ENCODE results near the gene SYTL1. TPM values are rescaled to one million over a fixed set of nuclear protein-coding genes. Genes with fewer than 3 reads are reported as not detected.
A peak's percentile ranks its signal among the peaks of the same experiment; 100 is the strongest.

Gene SYTL1
- total RNA-seq, 4 donors from 2014 or later = 5.2 to 9.2 (median 6.9) TPM

- DNase-seq = no peak
- H3K9me3 ChIP-seq = no peaks in the 10 kb centered on the region
- H3K27me3 ChIP-seq = no peaks in the 10 kb centered on the region
- in situ Hi-C loops (cut with MboI; ENCODE audit: low pct_ligation_motif_present in 1 of 4, low pct_unique_long_range_greater_than_20kb in 1 of 4, low sequenced_read_pairs in 3 of 4) = no loop called here
- no peaks in the 10 kb centered on the region for H3K36me3 ChIP-seq
- peaks cover 0 to 15% (median 9%) of the 10 kb centered on the region in 4 donors for H3K4me1 ChIP-seq
- no peak for TF ChIP-seq EP300 (IDR thresholded peaks at IDR 0.05; ENCODE audit: low read depth)
- no peak for TF ChIP-seq CTCF (IDR thresholded peaks at IDR 0.05)
- no peak for TF ChIP-seq POLR2AphosphoS5 (IDR thresholded peaks at IDR 0.05)
- no peak for TF ChIP-seq POLR2A (IDR thresholded peaks at IDR 0.05)
- H3K27ac ChIP-seq = peak overlapping the region in 2 of 4 donors; percentile 68 to 70
- H3K4me3 ChIP-seq = peak overlapping the region in 2 of 4 donors; percentile 30 to 37
- 33 to 71% methylated on average over 1 to 5 of the region's 5 CpGs for whole genome bisulfite sequencing, 2 donors (ENCODE audit: low coverage in 1 of 2)
- intact Hi-C loops (cut with DNase I; ENCODE audit: low total_unique reads) = no loop called here
Measured at GRCh38 chr1:27343639-27344025, 1.8 kb downstream of the SYTL1 start.

GRCh38 chr1:27345272-27345671 is 3.5 kb downstream of the SYTL1 start:
- 88% methylated on average over 11 of the region's 12 CpGs; no CpG with 5 or more reads in 1 of the 2 donors for WGBS, 2 donors (ENCODE audit: low coverage in 1 of 2)
- in situ Hi-C loops (cut with MboI; ENCODE audit: low pct_ligation_motif_present in 1 of 4, low pct_unique_long_range_greater_than_20kb in 1 of 4, low sequenced_read_pairs in 3 of 4) (no loop called here), intact Hi-C loops (cut with DNase I; ENCODE audit: low total_unique reads) (no loop called here)
- Histone ChIP-seq H3K27me3 (no peaks in the 10 kb centered on the region), H3K4me1 (peaks cover 7 to 30% (median 23%) of the 10 kb centered on the region in 4 donors), H3K4me3 (no peak overlapping the region), H3K36me3 (no peaks in the 10 kb centered on the region), H3K9me3 (no peaks in the 10 kb centered on the region), H3K27ac (no peak overlapping the region)
- no peak for DNase-seq
- TF ChIP-seq POLR2A (IDR thresholded peaks at IDR 0.05) (no peak), POLR2AphosphoS5 (IDR thresholded peaks at IDR 0.05) (no peak), CTCF (IDR thresholded peaks at IDR 0.05) (no peak), EP300 (IDR thresholded peaks at IDR 0.05; ENCODE audit: low read depth) (no peak)

DNA sequence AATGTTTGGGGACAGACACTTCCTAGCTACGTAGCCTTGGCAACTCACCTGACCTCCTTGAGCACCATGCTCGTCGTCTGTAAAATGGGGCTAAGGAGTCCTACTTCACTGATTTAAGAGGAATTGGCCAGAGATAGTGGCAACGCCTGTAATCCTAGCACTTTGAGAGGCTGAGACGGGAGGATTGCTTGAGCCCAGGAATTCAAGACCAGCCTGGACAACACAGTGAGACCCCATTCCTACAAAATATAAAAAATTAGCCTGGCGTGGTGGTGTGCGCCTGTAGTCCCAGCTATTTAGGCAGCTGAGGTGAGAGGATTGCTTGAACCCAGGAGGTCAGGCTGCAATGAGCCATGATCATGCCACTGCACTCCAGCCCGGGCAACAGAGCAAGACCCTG is 4.5 kb downstream of the SYTL1 start:
- Histone ChIP-seq H3K36me3 (no peaks in the 10 kb centered on the region), H3K4me1 (peaks cover 15 to 36% (median 31%) of the 10 kb centered on the region in 4 donors), H3K9me3 (no peaks in the 10 kb centered on the region), H3K27ac (no peak overlapping the region), H3K27me3 (no peaks in the 10 kb centered on the region), H3K4me3 (no peak overlapping the region)
- intact Hi-C loops (cut with DNase I; ENCODE audit: low total_unique reads) = no loop called here
- no peak for DNase-seq
- in situ Hi-C loops (cut with MboI; ENCODE audit: low pct_ligation_motif_present in 1 of 4, low pct_unique_long_range_greater_than_20kb in 1 of 4, low sequenced_read_pairs in 3 of 4) = no loop called here
- WGBS, 2 donors (ENCODE audit: low coverage in 1 of 2) = 88% methylated on average over 3 to 8 of the region's 8 CpGs
- TF ChIP-seq EP300 (IDR thresholded peaks at IDR 0.05; ENCODE audit: low read depth) (no peak), POLR2AphosphoS5 (IDR thresholded peaks at IDR 0.05) (no peak), POLR2A (IDR thresholded peaks at IDR 0.05) (no peak), CTCF (IDR thresholded peaks at IDR 0.05) (no peak)

DNA sequence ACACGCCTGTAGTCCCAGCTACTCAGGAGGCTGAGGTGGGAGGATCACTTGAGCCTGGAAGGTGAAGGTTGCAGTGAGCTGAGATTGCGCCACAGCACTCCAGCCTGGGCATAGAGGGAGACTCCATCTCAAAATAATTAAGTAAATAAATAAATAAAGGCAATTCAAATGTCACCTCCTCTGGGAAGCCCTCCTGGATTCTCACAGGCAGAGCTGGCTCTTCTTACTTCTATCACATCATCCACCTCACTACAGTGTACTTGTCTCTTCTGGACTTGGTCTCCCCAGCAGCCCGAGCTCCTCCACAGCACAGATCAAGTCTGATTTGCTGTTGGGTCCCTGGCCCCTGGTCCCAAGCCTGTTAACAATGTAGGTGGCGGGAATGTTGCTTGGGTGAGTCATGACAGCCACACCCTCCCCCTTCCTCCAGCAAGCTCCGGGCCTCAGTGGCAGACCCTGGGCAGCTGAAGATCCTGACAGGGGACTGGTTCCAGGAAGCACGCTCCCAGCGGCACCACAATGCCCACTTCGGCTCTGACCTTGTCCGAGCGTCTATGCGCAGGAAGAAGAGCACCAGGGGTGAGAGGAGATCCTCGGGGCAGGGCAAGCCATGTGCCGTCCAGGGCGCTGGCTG is 5.3 kb downstream of the SYTL1 start:
- intact Hi-C loops (cut with DNase I; ENCODE audit: low total_unique reads) (no loop called here), in situ Hi-C loops (cut with MboI; ENCODE audit: low pct_ligation_motif_present in 1 of 4, low pct_unique_long_range_greater_than_20kb in 1 of 4, low sequenced_read_pairs in 3 of 4) (no loop called here)
- H3K27me3 ChIP-seq = no peaks in the 10 kb centered on the region
- no peak overlapping the region for H3K4me3 ChIP-seq
- H3K9me3 ChIP-seq = no peaks in the 10 kb centered on the region
- TF ChIP-seq POLR2A (IDR thresholded peaks at IDR 0.05) = no peak
- no peak for TF ChIP-seq EP300 (IDR thresholded peaks at IDR 0.05; ENCODE audit: low read depth)
- no peak for TF ChIP-seq POLR2AphosphoS5 (IDR thresholded peaks at IDR 0.05)
- no peak for TF ChIP-seq CTCF (IDR thresholded peaks at IDR 0.05)
- H3K27ac ChIP-seq = no peak overlapping the region
- WGBS, 2 donors (ENCODE audit: low coverage in 1 of 2) = 83 to 90% methylated on average over 1 to 14 of the region's 14 CpGs
- H3K36me3 ChIP-seq = no peaks in the 10 kb centered on the region
- DNase-seq = no peak
- peaks cover 15 to 35% (median 28%) of the 10 kb centered on the region in 4 donors for H3K4me1 ChIP-seq

Measured in transverse colon (tissue), 4 donors.